WTC11 (cell line): ENCODE measurements around the gene CERS1.

Experiments
- NFE2L1 ChIP-seq: sonication (generic); formaldehyde crosslinking; IDR thresholded peaks from 2 replicates; pipeline ENCODE4 v1.8.1; 2023; ENCODE audit warnings: missing genetic modification reagents
- NR2C2 ChIP-seq: sonication (generic); formaldehyde crosslinking; IDR thresholded peaks from 2 replicates; pipeline ENCODE4 v1.8.0; 2022; ENCODE audit warnings: mild to moderate bottlenecking, missing genetic modification reagents
- TF ChIP-seq, protein P1 (sequence below): fragments of 200-600 bp; IDR thresholded peaks from 2 replicates; pipeline ENCODE4 v1.8.0; 2022; ENCODE audit warnings: antibody characterized with exemption
- TF ChIP-seq, protein P2 (sequence below): sonication (generic); formaldehyde crosslinking; IDR thresholded peaks from 2 replicates; pipeline ENCODE4 v1.8.1; 2023; ENCODE audit warnings: mild to moderate bottlenecking, missing genetic modification reagents
- TF ChIP-seq, protein P3 (sequence below): sonication (generic); formaldehyde crosslinking; IDR thresholded peaks from 2 replicates; pipeline ENCODE4 v1.8.1; 2023; ENCODE audit warnings: mild to moderate bottlenecking, missing genetic modification reagents, moderate library complexity
- TF ChIP-seq, protein P4 (sequence below): sonication (generic); formaldehyde crosslinking; IDR thresholded peaks from 2 replicates; pipeline ENCODE4 v1.8.1; 2023; ENCODE audit warnings: mild to moderate bottlenecking, moderate library complexity, missing genetic modification reagents

DNA sequence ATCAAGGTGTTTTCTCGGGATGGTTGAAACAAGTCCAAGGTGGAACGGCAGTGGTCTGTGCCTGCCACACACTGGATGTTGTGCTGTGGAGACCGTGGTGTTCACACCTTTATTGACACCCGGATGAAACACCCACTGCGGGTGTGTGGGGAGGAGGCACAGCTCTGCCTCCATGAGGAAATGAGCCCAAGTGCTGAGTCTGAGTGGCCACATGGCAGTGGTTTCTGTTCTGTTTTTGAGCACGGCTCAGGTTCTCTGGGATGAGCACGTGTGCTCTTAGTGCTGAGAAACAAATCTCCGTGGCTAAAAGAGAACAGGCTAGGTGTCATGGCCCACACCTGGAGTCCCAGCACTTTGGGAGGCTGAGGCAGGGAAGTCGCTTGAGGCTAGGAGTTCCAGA, 34.7 kb downstream of the CERS1 start:
- TF ChIP-seq, protein P1, sequence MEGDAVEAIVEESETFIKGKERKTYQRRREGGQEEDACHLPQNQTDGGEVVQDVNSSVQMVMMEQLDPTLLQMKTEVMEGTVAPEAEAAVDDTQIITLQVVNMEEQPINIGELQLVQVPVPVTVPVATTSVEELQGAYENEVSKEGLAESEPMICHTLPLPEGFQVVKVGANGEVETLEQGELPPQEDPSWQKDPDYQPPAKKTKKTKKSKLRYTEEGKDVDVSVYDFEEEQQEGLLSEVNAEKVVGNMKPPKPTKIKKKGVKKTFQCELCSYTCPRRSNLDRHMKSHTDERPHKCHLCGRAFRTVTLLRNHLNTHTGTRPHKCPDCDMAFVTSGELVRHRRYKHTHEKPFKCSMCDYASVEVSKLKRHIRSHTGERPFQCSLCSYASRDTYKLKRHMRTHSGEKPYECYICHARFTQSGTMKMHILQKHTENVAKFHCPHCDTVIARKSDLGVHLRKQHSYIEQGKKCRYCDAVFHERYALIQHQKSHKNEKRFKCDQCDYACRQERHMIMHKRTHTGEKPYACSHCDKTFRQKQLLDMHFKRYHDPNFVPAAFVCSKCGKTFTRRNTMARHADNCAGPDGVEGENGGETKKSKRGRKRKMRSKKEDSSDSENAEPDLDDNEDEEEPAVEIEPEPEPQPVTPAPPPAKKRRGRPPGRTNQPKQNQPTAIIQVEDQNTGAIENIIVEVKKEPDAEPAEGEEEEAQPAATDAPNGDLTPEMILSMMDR = no peak
- TF ChIP-seq, protein P2, sequence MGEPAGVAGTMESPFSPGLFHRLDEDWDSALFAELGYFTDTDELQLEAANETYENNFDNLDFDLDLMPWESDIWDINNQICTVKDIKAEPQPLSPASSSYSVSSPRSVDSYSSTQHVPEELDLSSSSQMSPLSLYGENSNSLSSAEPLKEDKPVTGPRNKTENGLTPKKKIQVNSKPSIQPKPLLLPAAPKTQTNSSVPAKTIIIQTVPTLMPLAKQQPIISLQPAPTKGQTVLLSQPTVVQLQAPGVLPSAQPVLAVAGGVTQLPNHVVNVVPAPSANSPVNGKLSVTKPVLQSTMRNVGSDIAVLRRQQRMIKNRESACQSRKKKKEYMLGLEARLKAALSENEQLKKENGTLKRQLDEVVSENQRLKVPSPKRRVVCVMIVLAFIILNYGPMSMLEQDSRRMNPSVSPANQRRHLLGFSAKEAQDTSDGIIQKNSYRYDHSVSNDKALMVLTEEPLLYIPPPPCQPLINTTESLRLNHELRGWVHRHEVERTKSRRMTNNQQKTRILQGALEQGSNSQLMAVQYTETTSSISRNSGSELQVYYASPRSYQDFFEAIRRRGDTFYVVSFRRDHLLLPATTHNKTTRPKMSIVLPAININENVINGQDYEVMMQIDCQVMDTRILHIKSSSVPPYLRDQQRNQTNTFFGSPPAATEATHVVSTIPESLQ (CRISPR knock-in tag) = no peak
- TF ChIP-seq NR2C2 (no peak), NFE2L1 (CRISPR knock-in tag) (no peak)
- TF ChIP-seq, protein P3, sequence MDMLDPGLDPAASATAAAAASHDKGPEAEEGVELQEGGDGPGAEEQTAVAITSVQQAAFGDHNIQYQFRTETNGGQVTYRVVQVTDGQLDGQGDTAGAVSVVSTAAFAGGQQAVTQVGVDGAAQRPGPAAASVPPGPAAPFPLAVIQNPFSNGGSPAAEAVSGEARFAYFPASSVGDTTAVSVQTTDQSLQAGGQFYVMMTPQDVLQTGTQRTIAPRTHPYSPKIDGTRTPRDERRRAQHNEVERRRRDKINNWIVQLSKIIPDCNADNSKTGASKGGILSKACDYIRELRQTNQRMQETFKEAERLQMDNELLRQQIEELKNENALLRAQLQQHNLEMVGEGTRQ (CRISPR knock-in tag) = no peak
- TF ChIP-seq, protein P4, sequence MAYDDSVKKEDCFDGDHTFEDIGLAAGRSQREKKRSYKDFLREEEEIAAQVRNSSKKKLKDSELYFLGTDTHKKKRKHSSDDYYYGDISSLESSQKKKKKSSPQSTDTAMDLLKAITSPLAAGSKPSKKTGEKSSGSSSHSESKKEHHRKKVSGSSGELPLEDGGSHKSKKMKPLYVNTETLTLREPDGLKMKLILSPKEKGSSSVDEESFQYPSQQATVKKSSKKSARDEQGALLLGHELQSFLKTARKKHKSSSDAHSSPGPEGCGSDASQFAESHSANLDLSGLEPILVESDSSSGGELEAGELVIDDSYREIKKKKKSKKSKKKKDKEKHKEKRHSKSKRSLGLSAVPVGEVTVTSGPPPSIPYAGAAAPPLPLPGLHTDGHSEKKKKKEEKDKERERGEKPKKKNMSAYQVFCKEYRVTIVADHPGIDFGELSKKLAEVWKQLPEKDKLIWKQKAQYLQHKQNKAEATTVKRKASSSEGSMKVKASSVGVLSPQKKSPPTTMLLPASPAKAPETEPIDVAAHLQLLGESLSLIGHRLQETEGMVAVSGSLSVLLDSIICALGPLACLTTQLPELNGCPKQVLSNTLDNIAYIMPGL (CRISPR knock-in tag) = no peak
